Posterior cingulate gyrus (tissue), 11 donors: ENCODE data around the gene CYP4F8.
A peak's percentile ranks its signal among the peaks of the same experiment; 100 is the strongest.
"Not testable (repeated sequence)": the region's sequence is repeated elsewhere in the genome, so short reads cannot be mapped to it uniquely, and the experiment has no call there.

Experiments
- DNase-seq, 10 donors: peaks; one replicate each; pipeline versions ENCODE4 v3.0.0 to v3.0.0-alpha.2; 2020 to 2021; ENCODE audit warnings: mixed read lengths in 3 of 10
- intact Hi-C: fragments of 100-400 bp; cut with DNase I; formaldehyde crosslinking; loops from one replicate; pipeline ENCODE4 v1.15.1; 2023

Gene CYP4F8

GRCh38 chr19:15641901-15642491, 27.0 kb downstream of the CYP4F8 start:
- no peak for DNase-seq
- intact Hi-C loops, result no loop called here

GRCh38 chr19:15642807-15643206, 27.8 kb downstream of the CYP4F8 start:
- DNase-seq, result no peak
- intact Hi-C loops, result no loop called here

- DNase-seq, result no peak
- intact Hi-C loops, result no loop called here
Observed at GRCh38 chr19:15643387-15643786, 28.4 kb downstream of the CYP4F8 start.

GRCh38 chr19:15644066-15644741, 29.2 kb downstream of the CYP4F8 start:
- no peak for DNase-seq
- intact Hi-C loops, result no loop called here

- DNase-seq, result no peak
- intact Hi-C loops, result no loop called here
Observed at GRCh38 chr19:15644816-15645215, 29.8 kb downstream of the CYP4F8 start.

- intact Hi-C loops, result no loop called here
- no peak for DNase-seq
Observed at GRCh38 chr19:15649526-15649925, 34.5 kb downstream of the CYP4F8 start.

GRCh38 chr19:15650123-15650522, 35.1 kb downstream of the CYP4F8 start:
- DNase-seq, intact Hi-C loops: not testable (repeated sequence)

- DNase-seq, result no peak
- intact Hi-C loops, result no loop called here
Observed at GRCh38 chr19:15651791-15652190, 36.8 kb downstream of the CYP4F8 start.

GRCh38 chr19:15652559-15653278, 37.7 kb downstream of the CYP4F8 start:
- DNase-seq, result no peak
- intact Hi-C loops, result no loop called here

- intact Hi-C loops, result no loop called here
- DNase-seq, result no peak
Observed at GRCh38 chr19:15656467-15656866, 41.4 kb downstream of the CYP4F8 start.

GRCh38 chr19:15663247-15663646, 48.2 kb downstream of the CYP4F8 start:
- no peak for DNase-seq
- intact Hi-C loops, result no loop called here

GRCh38 chr19:15666186-15666585, 51.2 kb downstream of the CYP4F8 start:
- DNase-seq, result no peak

GRCh38 chr19:15666883-15667282, 51.9 kb downstream of the CYP4F8 start:
- intact Hi-C loops, result no loop called here
- DNase-seq, result no peak

More at GRCh38 chr19:15666186-15666585, 51.2 kb downstream of the CYP4F8 start:
- intact Hi-C loops, result no loop called here

GRCh38 chr19:15669440-15669839, 54.4 kb downstream of the CYP4F8 start:
- no peak for DNase-seq
- intact Hi-C loops, result no loop called here

GRCh38 chr19:15669891-15670290, 54.9 kb downstream of the CYP4F8 start:
- DNase-seq, result no peak
- intact Hi-C loops, result no loop called here

GRCh38 chr19:15671237-15671821, 56.3 kb downstream of the CYP4F8 start:
- intact Hi-C loops, result no loop called here
- DNase-seq, result no peak

- no peak for DNase-seq
Observed at GRCh38 chr19:15671891-15672579, 57.0 kb downstream of the CYP4F8 start.

GRCh38 chr19:15672580-15673175, 57.7 kb downstream of the CYP4F8 start, which contains the start of gene CYP4F12:
TSS of gene CYP4F12 (plus strand) at chr19:15673087. CDS start at chr19:15673530, 443 bp downstream.
- intact Hi-C loops, result no loop called here

More at GRCh38 chr19:15671891-15672579, 57.0 kb downstream of the CYP4F8 start:
- intact Hi-C loops, result no loop called here

GRCh38 chr19:15673176-15673654, 58.2 kb downstream of the CYP4F8 start:
- intact Hi-C loops, result no loop called here
- no peak for DNase-seq

More at GRCh38 chr19:15672580-15673175, 57.7 kb downstream of the CYP4F8 start, which contains the start of gene CYP4F12:
- DNase-seq, result peak in 2 of 10 donors; percentile 7 to 28

- intact Hi-C loops, result no loop called here
- DNase-seq, result no peak
Observed at GRCh38 chr19:15675560-15675959, 60.5 kb downstream of the CYP4F8 start.
